GM23248 (cell line): Measurements from ENCODE around the gene TBC1D22A.

Experiments
- EZH2 ChIP-seq: fragments of 200-600 bp; sonication (generic); IDR thresholded peaks from 2 replicates; pipeline ENCODE4 v1.6.1; 2018; ENCODE audit warnings: antibody characterized with exemption, mild to moderate bottlenecking; ENCODE audit not compliant: insufficient read depth, poor library complexity, severe bottlenecking
- EZH2phosphoT487 ChIP-seq: fragments of 200-600 bp; sonication (generic); IDR thresholded peaks from 2 replicates; pipeline ENCODE4 v1.6.1; 2018; ENCODE audit warnings: antibody characterized with exemption, moderate library complexity, mild to moderate bottlenecking, low read depth; ENCODE audit not compliant: insufficient read depth

DNA sequence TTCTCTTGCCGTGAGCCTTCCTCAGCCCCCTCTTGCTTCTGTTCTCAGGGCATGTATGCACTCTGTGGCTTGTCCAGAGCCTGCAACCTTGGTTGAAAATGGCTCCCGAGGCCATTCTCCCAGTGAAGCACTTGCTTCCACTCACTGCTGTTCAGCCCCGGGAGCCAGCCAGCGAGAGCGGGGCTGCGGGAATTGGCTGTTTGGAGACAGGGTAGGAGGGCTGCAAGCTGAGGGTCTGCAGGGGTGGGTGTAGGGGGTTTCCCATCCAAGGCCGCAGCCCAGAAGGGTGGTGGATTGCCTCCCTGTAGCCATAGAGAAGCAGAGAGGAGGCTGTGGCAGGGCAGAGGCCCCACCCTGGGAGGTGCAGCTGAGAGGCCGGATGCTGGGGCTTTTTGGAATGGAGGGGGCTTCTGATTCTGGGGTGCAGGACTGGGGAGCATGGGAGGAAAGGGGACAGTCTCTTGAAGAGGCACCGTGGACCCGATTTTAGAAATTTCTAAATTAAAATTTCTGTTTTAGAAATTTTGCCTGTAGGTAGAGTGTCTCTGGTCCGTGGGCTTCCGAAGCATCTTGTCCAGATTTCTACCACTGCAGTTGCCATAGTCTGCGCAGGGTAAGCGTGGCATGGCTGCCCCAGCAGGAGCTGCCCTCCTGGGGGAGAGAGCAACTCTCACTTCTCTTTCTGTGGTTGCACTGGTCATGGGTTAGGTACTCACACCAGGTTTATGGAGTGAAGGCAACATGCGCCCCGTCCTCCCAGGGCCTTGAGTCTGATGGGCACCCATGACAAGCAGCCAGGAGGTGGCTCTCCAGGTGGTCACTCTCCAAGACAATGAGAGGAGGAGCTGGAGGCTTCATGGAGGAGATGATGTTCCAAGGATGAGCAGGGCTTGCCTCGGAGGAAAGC lies 100.2 kb downstream of the TBC1D22A start:
- no peak for TF ChIP-seq EZH2
- no peak for TF ChIP-seq EZH2phosphoT487
